NB4 (cell line): ENCODE data around the gene DPF3.

Source experiments
- POLR2A ChIP-seq: IDR thresholded peaks from 2 replicates; pipeline ENCODE4 v1.6.1; 2011; ENCODE audit warnings: mild to moderate bottlenecking; ENCODE audit not compliant: insufficient read length; ENCODE audit errors: extremely low read depth
- TF ChIP-seq, protein P1 (sequence below): IDR thresholded peaks from one replicate; pipeline ENCODE4 v1.5.1; 2012; ENCODE audit warnings: low read depth, low read length

DNA sequence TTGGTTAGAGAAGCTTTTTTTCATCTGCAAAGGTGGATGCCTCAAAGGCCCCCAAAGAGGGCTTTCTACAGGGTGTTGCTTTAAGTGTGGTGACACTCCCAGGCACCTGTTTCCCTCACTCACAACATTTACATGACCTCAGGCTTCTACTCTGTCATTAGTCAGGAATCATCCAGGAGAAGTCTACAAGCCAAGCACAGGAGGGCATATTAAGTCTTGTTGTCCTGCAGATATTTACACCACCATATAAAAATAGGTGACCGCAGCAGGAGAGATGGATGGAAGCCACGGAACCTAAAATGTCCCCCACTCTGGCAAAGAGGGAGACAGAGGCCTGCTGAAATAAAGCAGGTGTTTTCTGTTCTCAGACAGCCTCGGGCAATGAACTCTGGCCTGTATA is 7.5 kb upstream of the DPF3 start:
- TF ChIP-seq, protein P1, sequence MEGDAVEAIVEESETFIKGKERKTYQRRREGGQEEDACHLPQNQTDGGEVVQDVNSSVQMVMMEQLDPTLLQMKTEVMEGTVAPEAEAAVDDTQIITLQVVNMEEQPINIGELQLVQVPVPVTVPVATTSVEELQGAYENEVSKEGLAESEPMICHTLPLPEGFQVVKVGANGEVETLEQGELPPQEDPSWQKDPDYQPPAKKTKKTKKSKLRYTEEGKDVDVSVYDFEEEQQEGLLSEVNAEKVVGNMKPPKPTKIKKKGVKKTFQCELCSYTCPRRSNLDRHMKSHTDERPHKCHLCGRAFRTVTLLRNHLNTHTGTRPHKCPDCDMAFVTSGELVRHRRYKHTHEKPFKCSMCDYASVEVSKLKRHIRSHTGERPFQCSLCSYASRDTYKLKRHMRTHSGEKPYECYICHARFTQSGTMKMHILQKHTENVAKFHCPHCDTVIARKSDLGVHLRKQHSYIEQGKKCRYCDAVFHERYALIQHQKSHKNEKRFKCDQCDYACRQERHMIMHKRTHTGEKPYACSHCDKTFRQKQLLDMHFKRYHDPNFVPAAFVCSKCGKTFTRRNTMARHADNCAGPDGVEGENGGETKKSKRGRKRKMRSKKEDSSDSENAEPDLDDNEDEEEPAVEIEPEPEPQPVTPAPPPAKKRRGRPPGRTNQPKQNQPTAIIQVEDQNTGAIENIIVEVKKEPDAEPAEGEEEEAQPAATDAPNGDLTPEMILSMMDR: no peak
- no peak for TF ChIP-seq POLR2A
